ENCODE data around the gene ANXA2.
"Not testable (repeated sequence)": the region's sequence is repeated elsewhere in the genome, so short reads cannot be mapped to it uniquely, and the experiment has no call there.

DNA sequence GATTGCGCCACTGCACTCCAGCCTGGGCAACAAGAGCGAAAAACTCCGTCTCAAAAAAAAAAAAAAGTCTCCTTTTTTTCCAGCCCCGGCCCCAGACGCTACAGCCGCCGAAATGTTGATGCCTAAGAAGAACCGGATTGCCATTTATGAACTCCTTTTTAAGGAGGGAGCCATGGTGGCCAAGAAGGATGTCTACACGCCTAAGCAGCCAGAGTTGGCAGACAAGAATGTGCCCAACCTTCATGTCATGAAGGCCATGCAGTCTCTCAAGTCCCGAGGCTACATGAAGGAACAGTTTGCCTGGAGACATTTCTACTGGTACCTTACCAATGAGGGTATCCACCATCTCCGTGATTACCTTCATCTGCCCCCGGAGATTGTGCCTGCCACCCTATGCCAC is 6.6 kb upstream of the ANXA2 start:
- TF ChIP-seq, protein P1, sequence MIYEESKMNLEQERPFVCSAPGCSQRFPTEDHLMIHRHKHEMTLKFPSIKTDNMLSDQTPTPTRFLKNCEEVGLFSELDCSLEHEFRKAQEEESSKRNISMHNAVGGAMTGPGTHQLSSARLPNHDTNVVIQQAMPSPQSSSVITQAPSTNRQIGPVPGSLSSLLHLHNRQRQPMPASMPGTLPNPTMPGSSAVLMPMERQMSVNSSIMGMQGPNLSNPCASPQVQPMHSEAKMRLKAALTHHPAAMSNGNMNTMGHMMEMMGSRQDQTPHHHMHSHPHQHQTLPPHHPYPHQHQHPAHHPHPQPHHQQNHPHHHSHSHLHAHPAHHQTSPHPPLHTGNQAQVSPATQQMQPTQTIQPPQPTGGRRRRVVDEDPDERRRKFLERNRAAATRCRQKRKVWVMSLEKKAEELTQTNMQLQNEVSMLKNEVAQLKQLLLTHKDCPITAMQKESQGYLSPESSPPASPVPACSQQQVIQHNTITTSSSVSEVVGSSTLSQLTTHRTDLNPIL (CRISPR knock-in tag; IDR thresholded peaks at IDR 0.05; ENCODE audit: low read depth): not testable (repeated sequence)
- not testable (repeated sequence) for TF ChIP-seq ZC3H10 (CRISPR knock-in tag; IDR thresholded peaks at IDR 0.05); ZNF8 (CRISPR knock-in tag; IDR thresholded peaks at IDR 0.05); RARB (CRISPR knock-in tag; IDR thresholded peaks at IDR 0.05); PPARA (CRISPR knock-in tag; IDR thresholded peaks at IDR 0.05; ENCODE audit: borderline replicate concordance); GLIS3 (CRISPR knock-in tag; IDR thresholded peaks at IDR 0.05); OSR1 (CRISPR knock-in tag; IDR thresholded peaks at IDR 0.05); SNAI2 (CRISPR knock-in tag; IDR thresholded peaks at IDR 0.05); ISL1 (CRISPR knock-in tag; IDR thresholded peaks at IDR 0.05)
- TF ChIP-seq, protein P2, sequence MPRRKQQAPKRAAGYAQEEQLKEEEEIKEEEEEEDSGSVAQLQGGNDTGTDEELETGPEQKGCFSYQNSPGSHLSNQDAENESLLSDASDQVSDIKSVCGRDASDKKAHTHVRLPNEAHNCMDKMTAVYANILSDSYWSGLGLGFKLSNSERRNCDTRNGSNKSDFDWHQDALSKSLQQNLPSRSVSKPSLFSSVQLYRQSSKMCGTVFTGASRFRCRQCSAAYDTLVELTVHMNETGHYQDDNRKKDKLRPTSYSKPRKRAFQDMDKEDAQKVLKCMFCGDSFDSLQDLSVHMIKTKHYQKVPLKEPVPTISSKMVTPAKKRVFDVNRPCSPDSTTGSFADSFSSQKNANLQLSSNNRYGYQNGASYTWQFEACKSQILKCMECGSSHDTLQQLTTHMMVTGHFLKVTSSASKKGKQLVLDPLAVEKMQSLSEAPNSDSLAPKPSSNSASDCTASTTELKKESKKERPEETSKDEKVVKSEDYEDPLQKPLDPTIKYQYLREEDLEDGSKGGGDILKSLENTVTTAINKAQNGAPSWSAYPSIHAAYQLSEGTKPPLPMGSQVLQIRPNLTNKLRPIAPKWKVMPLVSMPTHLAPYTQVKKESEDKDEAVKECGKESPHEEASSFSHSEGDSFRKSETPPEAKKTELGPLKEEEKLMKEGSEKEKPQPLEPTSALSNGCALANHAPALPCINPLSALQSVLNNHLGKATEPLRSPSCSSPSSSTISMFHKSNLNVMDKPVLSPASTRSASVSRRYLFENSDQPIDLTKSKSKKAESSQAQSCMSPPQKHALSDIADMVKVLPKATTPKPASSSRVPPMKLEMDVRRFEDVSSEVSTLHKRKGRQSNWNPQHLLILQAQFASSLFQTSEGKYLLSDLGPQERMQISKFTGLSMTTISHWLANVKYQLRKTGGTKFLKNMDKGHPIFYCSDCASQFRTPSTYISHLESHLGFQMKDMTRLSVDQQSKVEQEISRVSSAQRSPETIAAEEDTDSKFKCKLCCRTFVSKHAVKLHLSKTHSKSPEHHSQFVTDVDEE (CRISPR knock-in tag; IDR thresholded peaks at IDR 0.05): not testable (repeated sequence)

All from SK-N-SH treated with all-trans-retinoic acid at 6 μM for 48 hours (cell line).